HG03571 (cell line): ENCODE measurements around the gene CFAP61.
"Not testable (repeated sequence)": the region's sequence is repeated elsewhere in the genome, so short reads cannot be mapped to it uniquely, and the experiment has no call there.

Source experiments
- ATAC-seq: cut with Tn5 transposase; IDR thresholded peaks from one replicate; pipeline ENCODE4 v1.9.1; 2021; ENCODE audit not compliant: unreplicated experiment

The CFAP61 gene

DNA sequence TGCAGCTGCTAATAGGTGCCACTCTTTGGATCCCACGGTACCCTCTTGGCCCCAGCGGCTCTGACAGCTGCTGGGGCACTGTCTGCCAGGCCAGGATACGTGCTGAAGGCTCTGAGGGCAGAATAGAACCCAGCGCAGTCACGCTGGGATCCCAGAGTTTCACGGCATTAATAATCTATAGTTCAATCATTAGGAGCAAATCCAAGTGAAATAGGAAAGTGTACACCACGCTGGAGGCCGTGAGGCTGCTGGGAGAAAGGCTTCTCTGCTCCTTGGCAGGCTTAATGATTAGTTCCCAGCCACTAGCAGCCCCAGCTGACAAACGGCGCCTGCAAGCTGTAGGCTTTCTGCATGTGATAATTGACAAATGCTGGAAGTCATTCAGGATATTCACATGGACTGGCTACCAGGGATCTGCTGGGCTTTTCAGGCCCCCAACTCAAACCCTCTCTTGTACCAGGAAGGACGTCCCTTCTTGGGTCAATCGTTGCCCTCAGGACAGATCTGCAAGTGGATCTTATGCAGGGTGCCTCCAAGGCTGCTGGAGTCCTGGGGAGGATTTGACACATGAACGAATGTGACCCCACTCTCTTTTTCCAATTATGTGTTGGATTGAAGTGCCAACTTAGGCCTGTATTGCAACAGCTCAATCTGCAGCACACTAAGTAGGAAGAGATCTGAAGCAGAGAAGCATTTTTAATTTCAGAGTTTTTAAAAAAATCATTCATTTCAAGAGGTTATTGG is 265.5 kb downstream of the CFAP61 start:
- ATAC-seq, result peak; percentile 25

DNA sequence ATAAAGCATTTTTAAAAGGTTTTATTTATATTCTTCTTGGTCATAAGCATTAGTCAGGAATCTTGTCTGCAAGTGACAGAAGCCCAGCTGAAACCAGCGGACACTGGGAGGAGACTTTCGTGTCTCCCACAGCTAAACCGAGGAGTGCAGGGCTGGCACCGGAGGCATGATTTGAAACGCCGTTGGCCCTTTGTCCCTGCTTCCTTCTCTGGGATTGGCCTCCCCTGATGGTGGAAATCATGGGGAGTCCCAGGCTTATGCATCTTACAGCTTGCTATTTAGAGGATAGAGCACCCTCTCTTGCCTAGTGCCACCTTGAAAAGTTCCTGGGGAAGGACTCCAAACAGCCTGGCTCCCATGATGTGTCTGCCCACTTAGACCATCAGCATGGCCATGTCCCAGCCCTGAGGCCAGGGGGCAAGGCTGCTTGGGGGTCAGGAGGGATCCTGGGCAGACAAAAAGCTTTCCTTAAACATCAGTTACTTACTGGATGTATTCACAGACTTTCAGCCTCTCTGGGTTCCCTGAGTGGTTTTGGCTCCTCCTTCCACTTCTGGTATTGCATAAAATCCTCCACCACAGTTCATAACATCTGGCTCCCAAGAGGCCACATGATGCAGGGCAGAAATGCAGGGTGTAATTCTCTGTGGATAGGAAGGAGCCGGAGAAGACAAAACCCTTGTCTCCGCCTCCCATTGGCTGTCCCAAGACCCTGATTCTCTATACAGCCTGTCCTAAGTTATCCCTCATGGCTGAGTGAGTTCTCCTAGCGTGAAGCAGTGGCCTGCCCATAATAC is 266.2 kb downstream of the CFAP61 start:
- no peak for ATAC-seq

- no peak for ATAC-seq
Observed at GRCh38 chr20:20321134-20321533, 268.8 kb downstream of the CFAP61 start.

DNA sequence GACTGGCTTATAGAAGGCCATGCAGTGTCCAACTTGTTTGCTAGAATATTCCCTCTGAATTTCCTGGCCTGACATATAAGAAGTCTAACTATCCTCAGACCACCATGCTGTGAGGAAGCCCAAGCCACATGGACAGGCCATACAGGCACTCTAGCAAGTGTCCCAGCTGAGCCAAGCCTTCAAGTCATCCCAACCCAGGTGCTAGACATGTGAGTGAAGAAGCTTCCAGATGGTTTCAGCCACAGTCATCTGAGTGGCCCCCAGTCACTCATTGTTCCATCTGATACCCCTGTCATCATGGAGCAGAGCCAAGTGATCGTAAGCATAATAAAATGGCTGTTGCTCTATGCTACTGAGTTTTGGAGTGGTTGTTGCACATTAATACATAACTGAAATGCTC is 269.6 kb downstream of the CFAP61 start:
- no peak for ATAC-seq

DNA sequence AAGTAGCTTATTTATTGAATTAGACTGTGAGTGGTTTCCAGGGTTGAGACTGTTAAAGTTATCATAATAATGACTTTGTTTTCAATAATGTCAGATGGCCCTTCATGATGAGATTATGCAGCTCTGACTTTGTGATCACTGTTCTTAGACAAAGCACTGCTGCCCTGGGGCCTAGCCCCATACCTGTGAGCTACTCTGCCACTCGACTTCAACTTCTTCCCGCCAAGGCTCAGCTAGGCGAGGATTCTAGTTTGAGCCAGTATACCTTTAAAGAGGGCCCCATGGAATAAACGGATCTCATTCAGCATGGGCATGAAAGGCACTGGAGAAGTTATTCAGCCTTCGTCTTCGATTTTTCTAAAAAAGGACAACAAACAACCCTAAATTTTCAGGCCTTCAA is 270.6 kb downstream of the CFAP61 start:
- no peak for ATAC-seq

GRCh38 chr20:20327746-20328145 is 275.4 kb downstream of the CFAP61 start:
- no peak for ATAC-seq

GRCh38 chr20:20329564-20329963 is 277.2 kb downstream of the CFAP61 start:
- no peak for ATAC-seq

GRCh38 chr20:20331156-20331555 is 278.8 kb downstream of the CFAP61 start:
- no peak for ATAC-seq

GRCh38 chr20:20331817-20332216 is 279.5 kb downstream of the CFAP61 start:
- ATAC-seq, result no peak

DNA sequence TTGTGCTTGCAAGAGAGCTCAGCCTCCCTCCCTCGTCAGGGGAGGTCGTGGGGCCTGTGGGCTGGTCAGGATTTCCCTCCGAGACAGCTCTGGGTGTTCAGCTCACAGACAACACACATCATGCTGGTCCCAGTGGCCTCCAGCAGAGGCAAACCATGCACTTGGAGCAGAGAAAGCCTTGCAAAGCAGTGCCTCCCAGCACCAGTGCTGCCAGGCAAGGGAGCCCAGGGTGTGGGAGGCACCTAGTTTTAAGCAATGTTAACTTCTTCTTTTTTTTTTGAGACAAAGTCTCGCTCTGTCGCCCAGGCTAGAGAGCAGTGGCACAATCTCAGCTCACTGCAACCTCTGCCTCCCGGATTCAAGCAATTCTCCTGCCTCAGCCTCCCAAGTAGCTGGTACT is 281.5 kb downstream of the CFAP61 start:
- ATAC-seq, result no peak

GRCh38 chr20:20334489-20334888 is 282.2 kb downstream of the CFAP61 start:
- ATAC-seq, result peak; percentile 94

DNA sequence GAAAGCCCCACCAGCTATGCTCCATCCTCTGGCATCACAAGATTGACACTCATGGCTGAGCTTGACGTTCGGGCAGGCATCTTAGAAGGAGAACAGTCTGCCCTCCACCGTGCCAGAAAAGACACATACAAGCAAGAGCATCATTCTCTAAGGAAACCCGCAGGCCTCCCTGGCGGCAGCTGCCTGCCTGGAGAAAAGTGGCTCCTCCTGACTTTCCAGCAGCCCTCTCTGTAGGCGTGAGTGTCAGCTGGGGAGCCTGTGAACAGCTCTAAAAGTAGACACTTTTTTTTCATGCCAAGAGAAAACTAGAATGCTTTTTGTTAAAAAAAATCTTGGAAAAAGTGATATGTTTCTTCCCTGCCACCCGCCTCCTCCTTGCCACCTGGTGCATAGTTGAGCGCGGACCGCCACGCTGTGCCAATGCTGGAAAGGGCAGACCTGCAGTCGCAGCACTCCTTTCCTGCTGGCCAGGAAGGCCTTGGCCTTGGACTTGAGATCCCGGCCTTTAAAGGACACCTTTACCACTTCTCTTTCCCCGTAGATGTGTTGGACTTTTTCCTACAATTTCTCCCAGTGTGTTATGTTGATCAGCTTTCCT is 285.9 kb downstream of the CFAP61 start:
- no peak for ATAC-seq

GRCh38 chr20:20340443-20340842 is 288.1 kb downstream of the CFAP61 start:
- no peak for ATAC-seq

DNA sequence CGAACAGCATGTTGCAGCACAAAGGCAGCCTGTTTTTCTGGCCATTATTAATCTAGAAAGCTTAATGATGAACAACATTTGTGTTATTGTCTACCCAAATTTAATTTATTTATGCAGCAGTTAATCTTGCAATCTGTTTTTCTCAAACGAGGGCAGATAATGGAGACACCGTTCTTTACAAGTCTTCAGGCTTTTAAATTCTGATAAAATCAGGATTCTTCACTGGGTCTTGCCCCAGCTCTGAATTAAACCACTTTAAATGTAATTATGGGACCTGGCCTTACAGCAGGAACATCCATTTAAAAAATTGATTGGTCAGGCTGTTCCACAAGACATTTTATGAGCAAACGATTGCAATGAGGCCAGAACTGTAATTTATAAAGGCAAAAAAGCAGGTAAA is 289.0 kb downstream of the CFAP61 start:
- ATAC-seq, result no peak

DNA sequence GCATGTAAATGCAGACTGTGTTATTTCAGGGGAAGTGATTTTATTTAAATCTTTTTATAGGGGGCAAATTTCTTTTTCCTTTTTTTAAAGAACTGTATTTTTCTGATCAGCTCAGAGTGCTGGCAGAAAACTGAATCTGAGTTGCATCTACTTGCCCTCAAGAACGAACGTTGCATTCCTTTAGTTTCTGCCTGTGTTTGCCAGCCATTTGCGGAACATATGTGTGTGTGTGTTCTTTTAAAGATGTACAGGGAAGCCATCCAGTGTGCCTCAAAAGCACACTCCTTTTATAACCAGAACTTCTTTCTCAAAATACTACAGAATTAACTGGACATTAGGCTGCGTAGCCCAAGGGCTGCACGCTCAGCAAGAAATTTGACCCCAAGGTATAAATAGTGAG is 289.7 kb downstream of the CFAP61 start:
- no peak for ATAC-seq

DNA sequence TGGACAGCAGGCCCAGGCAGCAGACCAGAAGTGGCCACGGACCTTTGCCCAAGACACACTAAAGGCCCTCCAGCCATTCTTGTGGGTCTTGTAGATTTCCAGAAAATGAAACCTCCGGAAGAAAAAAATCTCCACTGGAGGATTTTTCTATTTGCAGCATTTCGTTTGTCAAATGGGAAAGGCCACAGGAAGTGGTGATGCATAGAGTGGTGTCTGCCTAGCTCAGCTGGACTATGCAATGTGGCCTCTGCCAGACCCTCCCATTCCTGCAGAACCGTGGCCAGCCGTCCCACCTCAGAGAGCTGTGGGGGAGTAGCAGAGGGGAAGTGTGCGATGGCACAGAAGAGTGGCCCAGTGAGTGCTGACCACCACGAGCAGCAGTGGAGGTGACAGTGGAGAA is 291.6 kb downstream of the CFAP61 start:
- ATAC-seq, result no peak

DNA sequence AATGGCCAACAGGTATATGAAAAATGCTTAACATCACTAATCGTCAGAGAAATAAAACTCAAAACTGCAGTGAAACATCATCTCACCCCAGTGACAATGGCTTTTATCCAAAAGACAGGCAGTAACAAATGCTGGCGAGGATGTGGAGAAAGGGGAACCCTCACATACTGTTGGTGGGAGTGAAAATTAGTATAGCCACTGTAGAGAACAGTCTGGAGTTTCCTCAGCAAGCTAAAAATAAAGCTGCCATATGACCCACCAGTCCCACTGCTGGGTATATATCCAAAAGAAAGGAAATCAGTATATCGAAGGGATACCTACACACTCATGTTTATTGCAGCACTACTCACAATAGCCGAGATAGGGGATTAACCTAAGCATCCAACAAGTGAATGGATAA is 292.1 kb downstream of the CFAP61 start:
- ATAC-seq, result no peak

DNA sequence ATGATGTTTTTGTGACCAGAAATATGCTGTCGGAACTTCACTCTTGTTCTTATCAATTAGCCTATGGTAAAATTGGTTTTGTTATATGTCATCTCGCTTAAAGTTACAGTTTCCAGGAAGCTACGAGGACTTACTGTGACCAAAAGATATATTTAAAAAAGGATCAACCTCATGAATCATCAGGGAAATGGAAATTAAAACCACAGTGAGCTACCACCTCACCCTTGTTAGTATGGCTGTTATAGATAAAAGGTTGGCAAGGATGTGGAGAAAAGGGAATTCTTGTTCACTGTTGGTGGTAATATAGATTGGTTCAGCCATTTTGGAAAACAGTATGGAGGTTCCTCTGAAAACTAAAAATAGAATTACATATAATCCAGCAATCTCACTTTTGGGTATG is 301.2 kb downstream of the CFAP61 start:
- ATAC-seq, result no peak

- not testable (repeated sequence) for ATAC-seq
Observed at GRCh38 chr20:20355503-20355902, 303.2 kb downstream of the CFAP61 start.

DNA sequence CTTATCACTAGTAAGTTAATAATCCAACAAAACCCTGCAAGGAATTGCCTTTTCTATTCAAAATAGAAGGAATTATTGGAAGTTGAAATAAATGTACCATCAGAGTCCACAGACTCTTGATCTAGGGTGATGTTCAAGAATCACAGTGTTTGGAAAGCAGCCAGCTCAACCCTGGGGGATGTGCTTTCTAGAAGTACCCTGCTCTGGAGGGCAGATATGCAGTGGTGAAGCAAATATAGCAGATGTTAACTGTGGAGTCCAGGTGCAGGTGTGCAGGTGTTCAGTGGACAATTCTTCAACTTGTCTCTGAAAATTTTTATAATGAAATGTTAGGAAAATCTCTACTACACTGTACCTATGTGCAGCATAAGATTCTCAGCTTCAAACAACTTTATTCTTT is 306.5 kb downstream of the CFAP61 start:
- ATAC-seq, result no peak

- ATAC-seq, result no peak
Observed at GRCh38 chr20:20359628-20360027, 307.3 kb downstream of the CFAP61 start.

- no peak for ATAC-seq
Observed at GRCh38 chr20:20360464-20360863, 308.1 kb downstream of the CFAP61 start.
